Measurements from ENCODE around the gene MYO1B. TPM values are rescaled to one million over a fixed set of nuclear protein-coding genes. Genes with fewer than 3 reads are reported as not detected.

The MYO1B gene
- polyA plus RNA-seq, 1 experiment: 87.2 TPM

- DNase-seq (ENCODE audit: low read depth): peak; percentile 33
- ChIA-PET POLR2A (no interaction called here), CTCF (interaction anchor here (1.1 to 2.6 kb wide), 3 partner anchors 9 to 96 kb away, joined by 3 to 7 read pairs (median 3); no protein-coding TSS in a partner anchor)
- Histone ChIP-seq H3K4me3 (ENCODE audit: low read depth, low read length) (no peak overlapping the region), H3K36me3 (ENCODE audit: control insufficient read depth, insufficient read depth, low read length) (peaks cover 6% of the 10 kb centered on the region), H3K27me3 (ENCODE audit: control insufficient read depth, insufficient read depth, low read length) (no peaks in the 10 kb centered on the region)
- TF ChIP-seq, protein P1, sequence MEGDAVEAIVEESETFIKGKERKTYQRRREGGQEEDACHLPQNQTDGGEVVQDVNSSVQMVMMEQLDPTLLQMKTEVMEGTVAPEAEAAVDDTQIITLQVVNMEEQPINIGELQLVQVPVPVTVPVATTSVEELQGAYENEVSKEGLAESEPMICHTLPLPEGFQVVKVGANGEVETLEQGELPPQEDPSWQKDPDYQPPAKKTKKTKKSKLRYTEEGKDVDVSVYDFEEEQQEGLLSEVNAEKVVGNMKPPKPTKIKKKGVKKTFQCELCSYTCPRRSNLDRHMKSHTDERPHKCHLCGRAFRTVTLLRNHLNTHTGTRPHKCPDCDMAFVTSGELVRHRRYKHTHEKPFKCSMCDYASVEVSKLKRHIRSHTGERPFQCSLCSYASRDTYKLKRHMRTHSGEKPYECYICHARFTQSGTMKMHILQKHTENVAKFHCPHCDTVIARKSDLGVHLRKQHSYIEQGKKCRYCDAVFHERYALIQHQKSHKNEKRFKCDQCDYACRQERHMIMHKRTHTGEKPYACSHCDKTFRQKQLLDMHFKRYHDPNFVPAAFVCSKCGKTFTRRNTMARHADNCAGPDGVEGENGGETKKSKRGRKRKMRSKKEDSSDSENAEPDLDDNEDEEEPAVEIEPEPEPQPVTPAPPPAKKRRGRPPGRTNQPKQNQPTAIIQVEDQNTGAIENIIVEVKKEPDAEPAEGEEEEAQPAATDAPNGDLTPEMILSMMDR (IDR thresholded peaks at IDR 0.05; ENCODE audit: insufficient read depth, low read depth, low read length): no peak
Measured at GRCh38 chr2:191404568-191404991, 159.4 kb downstream of the MYO1B start.

GRCh38 chr2:191405546-191405945, 160.3 kb downstream of the MYO1B start:
- TF ChIP-seq, protein P1 (IDR thresholded peaks at IDR 0.05; ENCODE audit: insufficient read depth, low read depth, low read length): no peak
- DNase-seq (ENCODE audit: low read depth): no peak
- H3K36me3 ChIP-seq (ENCODE audit: control insufficient read depth, insufficient read depth, low read length): peaks cover 6% of the 10 kb centered on the region
- no peaks in the 10 kb centered on the region for H3K27me3 ChIP-seq (ENCODE audit: control insufficient read depth, insufficient read depth, low read length)
- H3K4me3 ChIP-seq (ENCODE audit: low read depth, low read length): no peak overlapping the region
- ChIA-PET CTCF (interaction anchor here (0.7 to 1.4 kb wide), 5 partner anchors 10 to 1170 kb away, joined by 3 to 4 read pairs (median 3); no protein-coding TSS in a partner anchor), POLR2A (no interaction called here)

DNA sequence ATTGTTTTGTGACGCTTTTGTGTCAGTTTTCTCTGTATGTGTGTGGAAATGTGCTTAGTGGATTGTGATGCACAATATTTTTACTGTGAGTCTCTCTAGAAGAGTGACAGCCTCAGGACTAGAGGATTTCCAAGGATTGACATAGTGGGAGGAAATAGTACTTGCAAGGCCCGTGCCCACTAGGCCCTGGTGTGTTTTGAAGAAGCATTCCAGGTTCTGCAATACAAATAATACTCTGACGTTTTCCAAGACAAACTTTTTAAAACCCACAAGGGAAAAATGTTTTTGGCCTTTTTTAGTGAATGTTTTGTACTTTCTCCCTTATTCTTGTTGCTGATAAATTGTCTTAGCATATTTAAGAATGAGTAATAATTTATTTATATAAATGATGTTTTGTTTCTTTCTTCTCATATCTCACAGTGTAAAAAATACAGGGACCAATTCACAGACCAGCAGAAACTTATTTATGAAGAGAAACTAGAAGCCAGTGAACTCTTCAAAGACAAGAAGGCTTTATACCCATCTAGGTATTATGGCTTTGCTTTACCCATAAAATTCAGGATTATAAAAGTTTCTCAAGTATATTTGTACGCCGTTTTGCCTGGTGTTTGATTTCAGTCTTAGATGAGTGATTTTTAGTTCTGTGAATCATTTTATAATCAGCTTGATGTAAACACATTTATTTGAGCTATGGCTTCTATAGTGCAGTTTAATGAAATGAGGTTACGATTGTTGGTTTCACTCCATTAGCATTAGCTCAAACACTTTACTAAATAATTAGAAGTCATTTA, 165.6 kb downstream of the MYO1B start:
- Histone ChIP-seq H3K36me3 (ENCODE audit: control insufficient read depth, insufficient read depth, low read length) (peaks cover 17% of the 10 kb centered on the region), H3K4me3 (ENCODE audit: low read depth, low read length) (no peak overlapping the region), H3K27me3 (ENCODE audit: control insufficient read depth, insufficient read depth, low read length) (no peaks in the 10 kb centered on the region)
- ChIA-PET POLR2A (no interaction called here), CTCF (no interaction called here)
- DNase-seq (ENCODE audit: low read depth): no peak
- TF ChIP-seq, protein P1 (IDR thresholded peaks at IDR 0.05; ENCODE audit: insufficient read depth, low read depth, low read length): no peak

- DNase-seq (ENCODE audit: low read depth): no peak
- TF ChIP-seq, protein P1 (IDR thresholded peaks at IDR 0.05; ENCODE audit: insufficient read depth, low read depth, low read length): no peak
- H3K36me3 ChIP-seq (ENCODE audit: control insufficient read depth, insufficient read depth, low read length): peaks cover 19% of the 10 kb centered on the region
- no peak overlapping the region for H3K4me3 ChIP-seq (ENCODE audit: low read depth, low read length)
- CTCF ChIA-PET: no interaction called here
- POLR2A ChIA-PET: interaction anchor here (0.6 kb wide), 1 partner anchor 193 kb away, joined by 5 read pairs; no protein-coding TSS in a partner anchor
- H3K27me3 ChIP-seq (ENCODE audit: control insufficient read depth, insufficient read depth, low read length): no peaks in the 10 kb centered on the region
Measured at GRCh38 chr2:191411472-191411871, 166.3 kb downstream of the MYO1B start.

DNA sequence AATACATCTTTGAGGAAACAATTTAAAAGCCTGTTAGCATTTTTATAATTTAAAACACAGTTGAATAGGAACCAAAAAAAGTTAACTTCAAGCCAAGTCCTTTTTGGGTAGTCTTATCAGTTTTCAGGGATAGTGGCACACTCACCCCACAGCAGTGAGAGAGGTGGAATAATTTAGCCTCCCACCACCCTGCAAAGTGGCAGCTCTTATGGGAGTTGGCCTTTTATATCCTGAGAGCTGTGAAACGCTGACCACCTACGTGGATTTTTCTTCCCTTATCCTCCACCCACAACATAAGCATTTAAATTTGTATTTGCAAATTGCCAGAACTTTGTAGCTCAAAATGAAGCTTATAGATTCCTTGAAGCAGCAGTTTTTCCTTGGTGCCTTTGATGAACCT, 167.1 kb downstream of the MYO1B start:
- peaks cover 19% of the 10 kb centered on the region for H3K36me3 ChIP-seq (ENCODE audit: control insufficient read depth, insufficient read depth, low read length)
- TF ChIP-seq, protein P1 (IDR thresholded peaks at IDR 0.05; ENCODE audit: insufficient read depth, low read depth, low read length): no peak
- ChIA-PET CTCF (interaction anchor here (0.6 kb wide), 1 partner anchor 218 kb away, joined by 3 read pairs; no protein-coding TSS in a partner anchor), POLR2A (interaction anchor here (0.6 kb wide), 1 partner anchor 194 kb away, joined by 5 read pairs; no protein-coding TSS in a partner anchor)
- H3K27me3 ChIP-seq (ENCODE audit: control insufficient read depth, insufficient read depth, low read length): no peaks in the 10 kb centered on the region
- DNase-seq (ENCODE audit: low read depth): no peak
- H3K4me3 ChIP-seq (ENCODE audit: low read depth, low read length): no peak overlapping the region

Measured in BJ (cell line).